A172 (cell line): ENCODE measurements around the gene RALY. TPM values are rescaled to one million over a fixed set of nuclear protein-coding genes. Genes with fewer than 3 reads are reported as not detected.
"Not testable (repeated sequence)": the region's sequence is repeated elsewhere in the genome, so short reads cannot be mapped to it uniquely, and the experiment has no call there.

ENCODE experiments used
- DNase-seq: peaks from one replicate; pipeline ENCODE4 v3.0.0-alpha.2; 2015; ENCODE audit warnings: low spot score
- total RNA-seq: library from RNA; depleted of rRNA; stranded (reverse); fragments of >200 nt; shearing (Covaris generic); gene quantifications from 2 replicates; pipeline ENCODE4 v1.2.3, GENCODE V29; 2014; rRNA removed

The RALY gene
- total RNA-seq, 1 experiment from 2014 or later, result 126 TPM

DNA sequence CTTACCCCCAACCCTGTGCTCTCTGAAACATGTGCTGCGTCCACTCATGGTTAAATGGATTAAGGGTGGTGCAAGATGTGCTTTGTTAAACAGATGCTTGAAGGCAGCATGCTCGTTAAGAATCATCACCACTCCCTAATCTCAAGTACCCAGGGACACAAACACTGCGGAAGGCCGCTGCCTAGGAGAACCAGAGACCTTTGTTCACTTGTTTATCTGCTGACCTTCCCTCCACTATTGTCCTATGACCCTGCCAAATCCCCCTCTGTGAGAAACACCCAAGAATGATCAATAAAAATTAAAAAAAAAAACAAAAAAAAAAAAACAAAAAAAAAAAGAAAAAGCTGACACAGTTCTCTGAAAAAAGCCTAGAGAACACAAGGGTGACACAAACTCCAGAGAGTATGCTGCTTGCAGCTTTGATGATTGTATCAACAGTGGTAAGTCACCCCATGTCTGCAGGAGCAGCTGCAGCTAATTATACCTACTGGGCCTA, 139.7 kb downstream of the RALY start:
- DNase-seq, result not testable (repeated sequence)

Other genes starting within 250 kb of the RALY start
- gene CHMP4B, start 182.6 kb upstream of the RALY start, total RNA-seq, result 74.7 and 86.5 TPM in 2 replicates
- 165 and 203 TPM in 2 replicates for gene EIF2S2, start 118.3 kb downstream of the RALY start, total RNA-seq
- gene ASIP, start 247.5 kb downstream of the RALY start, total RNA-seq, result not detected in 2 replicates